GM23338 (cell line): ENCODE data around the gene CCDC134. TPM values are rescaled to one million over a fixed set of nuclear protein-coding genes. Genes with fewer than 3 reads are reported as not detected.

Experiments used
- ATAC-seq: fragments of 200-7000 bp; cut with Tn5 transposase; 3 replicates; pipeline ENCODE4 v1.9.1; 2020
- DNase-seq: peaks from one replicate; pipeline ENCODE4 v3.0.0-alpha.2; 2015; ENCODE audit warnings: low spot score
- H2AFZ ChIP-seq: fragments of 200-600 bp; sonication (generic); 2 replicates; pipeline ENCODE4 v1.8.0; 2016; ENCODE audit warnings: antibody characterized with exemption, mild to moderate bottlenecking, moderate library complexity
- H3F3A ChIP-seq: fragments of 200-600 bp; sonication (generic); replicated peaks from 2 replicates; pipeline ENCODE4 v1.8.0; 2017; ENCODE audit warnings: antibody characterized with exemption, mixed run types, low read depth
- H3K27ac ChIP-seq: fragments of 200-600 bp; sonication (generic); 2 replicates; pipeline ENCODE4 v1.6.1; 2016; ENCODE audit warnings: low read depth
- H3K27me3 ChIP-seq: fragments of 200-600 bp; sonication (generic); 2 replicates; pipeline ENCODE4 v1.8.0; 2016; ENCODE audit warnings: mild to moderate bottlenecking, mixed run types, moderate library complexity; ENCODE audit not compliant: insufficient read depth
- H3K36me3 ChIP-seq: fragments of 200-600 bp; sonication (generic); 2 replicates; pipeline ENCODE4 v1.8.0; 2016; ENCODE audit warnings: mild to moderate bottlenecking; ENCODE audit not compliant: insufficient read depth
- H3K4me1 ChIP-seq: fragments of 200-600 bp; sonication (generic); 2 replicates; pipeline ENCODE4 v1.8.0; 2016; ENCODE audit warnings: mild to moderate bottlenecking, moderate library complexity; ENCODE audit not compliant: insufficient read depth
- H3K4me2 ChIP-seq: fragments of 200-600 bp; sonication (generic); 2 replicates; pipeline ENCODE4 v1.7.1; 2017; ENCODE audit warnings: mixed run types
- H3K4me3 ChIP-seq: fragments of 200-600 bp; sonication (generic); 2 replicates; pipeline ENCODE4 v1.6.1; 2016; ENCODE audit warnings: mixed run types
- H3K79me2 ChIP-seq: fragments of 200-600 bp; sonication (generic); replicated peaks from 2 replicates; pipeline ENCODE4 v1.8.0; 2017; ENCODE audit warnings: mild to moderate bottlenecking; ENCODE audit not compliant: insufficient read depth
- H3K9me2 ChIP-seq: fragments of 200-600 bp; sonication (generic); 2 replicates; pipeline ENCODE4 v1.8.0; 2017; ENCODE audit not compliant: insufficient read depth
- H4K20me1 ChIP-seq: fragments of 200-600 bp; sonication (generic); replicated peaks from 2 replicates; pipeline ENCODE4 v1.8.0; 2017; ENCODE audit warnings: mild to moderate bottlenecking; ENCODE audit not compliant: insufficient read depth
- H3K27ac Mint-ChIP-seq: 2 replicates; pipeline ENCODE4 v1.8.0; 2020; ENCODE audit warnings: inconsistent platforms, mild to moderate bottlenecking, moderate library complexity, mixed read lengths
- H3K27me3 Mint-ChIP-seq: 3 replicates; pipeline ENCODE4 v1.8.0; 2022; ENCODE audit warnings: low read depth, mild to moderate bottlenecking, moderate library complexity, mixed read lengths, inconsistent platforms; ENCODE audit not compliant: insufficient read depth, poor library complexity
- H3K36me3 Mint-ChIP-seq: 3 replicates; pipeline ENCODE4 v1.8.0; 2021; ENCODE audit warnings: low read depth, mild to moderate bottlenecking, inconsistent platforms, moderate library complexity, mixed read lengths
- H3K4me1 Mint-ChIP-seq: 3 replicates; pipeline ENCODE4 v1.8.0; 2020; ENCODE audit warnings: mild to moderate bottlenecking, inconsistent platforms, mixed read lengths
- H3K4me3 Mint-ChIP-seq: 3 replicates; pipeline ENCODE4 v1.8.0; 2021; ENCODE audit warnings: moderate library complexity, mild to moderate bottlenecking, inconsistent platforms, mixed read lengths
- H3K9me3 Mint-ChIP-seq: 3 replicates; pipeline ENCODE4 v1.8.0; 2020; ENCODE audit warnings: moderate library complexity, mild to moderate bottlenecking, inconsistent platforms, mixed read lengths
- CREB1 ChIP-seq: fragments of 250-450 bp; sonication (Bioruptor Pico); IDR thresholded peaks from 2 replicates; pipeline ENCODE4 v1.5.0; 2020; ENCODE audit warnings: low read depth, mild to moderate bottlenecking, moderate library complexity
- POLR2AphosphoS5 ChIP-seq: IDR thresholded peaks from 2 replicates; pipeline ENCODE4 v1.6.1; 2016; ENCODE audit warnings: antibody characterized with exemption, low read depth
- REST ChIP-seq: IDR thresholded peaks from one replicate; pipeline ENCODE4 v1.6.1; 2018; ENCODE audit warnings: antibody characterized with exemption; ENCODE audit not compliant: unreplicated experiment
- ZNF114 ChIP-seq: fragments of 250-450 bp; sonication (Bioruptor Pico); IDR thresholded peaks from 2 replicates; pipeline ENCODE4 v1.5.0; 2020; ENCODE audit warnings: mild to moderate bottlenecking, moderate library complexity
- ZNF462 ChIP-seq: fragments of 250-450 bp; sonication (Bioruptor Pico); IDR thresholded peaks from 2 replicates; pipeline ENCODE4 v1.5.0; 2020; ENCODE audit warnings: mild to moderate bottlenecking, moderate library complexity
- polyA plus RNA-seq: library from polyadenylated mRNA; unstranded; fragments of >200 nt; fragmentation: Nextera tagmentation; extraction: Ambion mirVana; gene quantifications from 2 replicates; pipeline ENCODE4 v1.2.1, GENCODE V29; 2016
- total RNA-seq: library from RNA; depleted of rRNA; stranded (reverse); fragments of >200 nt; shearing (Covaris generic); gene quantifications from 2 replicates; pipeline ENCODE4 v1.2.3, GENCODE V29; 2014

Gene CCDC134
- total and polyA plus RNA-seq, 2 experiments from 2014 or later = 2.7 to 24.5 TPM

- H3K4me1 ChIP-seq = no peaks in the 10 kb centered on the region
- H3K9me3 Mint-ChIP-seq = no peaks in the 10 kb centered on the region
- no peak for ATAC-seq
- H3K27ac ChIP-seq = no peak overlapping the region
- H3K4me1 Mint-ChIP-seq = no peaks in the 10 kb centered on the region
- H3K9me2 ChIP-seq = no peaks in the 10 kb centered on the region
- no peak overlapping the region for H3K4me3 ChIP-seq
- no peaks in the 10 kb centered on the region for H3K27me3 ChIP-seq
- DNase-seq = no peak
- no peaks in the 10 kb centered on the region for H3K36me3 Mint-ChIP-seq
- TF ChIP-seq CREB1 (CRISPR knock-in tag) (no peak), POLR2AphosphoS5 (no peak), ZNF114 (CRISPR knock-in tag) (no peak), ZNF462 (CRISPR knock-in tag) (no peak), REST (no peak)
- H4K20me1 ChIP-seq = no peaks in the 10 kb centered on the region
- peaks cover 5% of the 10 kb centered on the region for H3K27me3 Mint-ChIP-seq
- H3K36me3 ChIP-seq = no peaks in the 10 kb centered on the region
- H2AFZ ChIP-seq = no peak overlapping the region
- no peaks in the 10 kb centered on the region for H3F3A ChIP-seq
- H3K4me3 Mint-ChIP-seq = no peak overlapping the region
- H3K4me2 ChIP-seq = no peak overlapping the region
- no peaks in the 10 kb centered on the region for H3K79me2 ChIP-seq
- H3K27ac Mint-ChIP-seq = no peak overlapping the region
Observed at GRCh38 chr22:41782751-41783150, 17.7 kb upstream of the CCDC134 start.
